GM21381 (cell line): ENCODE measurements around the gene DENND2C.

Source experiments
- ATAC-seq: cut with Tn5 transposase; IDR thresholded peaks from one replicate; pipeline ENCODE4 v1.9.1; 2021; ENCODE audit warnings: mild to moderate bottlenecking, moderate library complexity; ENCODE audit not compliant: unreplicated experiment

Gene DENND2C

GRCh38 chr1:114669562-114670082 is at the start of gene DENND2C:
Gene DENND2C, minus strand, starts transcription at chr1:114670049. Its CDS starts 44,065 bp downstream, at chr1:114625984.
- ATAC-seq: peak; percentile 63

GRCh38 chr1:114719424-114719787 is 49.6 kb upstream of the DENND2C start:
- no peak for ATAC-seq

- ATAC-seq: no peak
These were observed 49.0 kb upstream of the DENND2C start for GRCh38 chr1:114718661-114719423.

GRCh38 chr1:114716304-114717170 is 46.7 kb upstream of the DENND2C start, which contains the start of gene NRAS:
Gene NRAS, minus strand, starts transcription at chr1:114716771. Its CDS starts 611 bp downstream, at chr1:114716160.
- peak; percentile 95 for ATAC-seq

GRCh38 chr1:114715952-114716303 is 46.1 kb upstream of the DENND2C start:
- ATAC-seq: no peak

- no peak for ATAC-seq
These were observed 43.1 kb upstream of the DENND2C start for GRCh38 chr1:114712977-114713376.

GRCh38 chr1:114710360-114710759 is 40.5 kb upstream of the DENND2C start:
- ATAC-seq: no peak

GRCh38 chr1:114707604-114708003 is 37.8 kb upstream of the DENND2C start:
- no peak for ATAC-seq

GRCh38 chr1:114703242-114703641 is 33.4 kb upstream of the DENND2C start:
- ATAC-seq: no peak

GRCh38 chr1:114702737-114703136 is 32.9 kb upstream of the DENND2C start:
- ATAC-seq: no peak

- ATAC-seq: no peak
These were observed 32.1 kb upstream of the DENND2C start for GRCh38 chr1:114701931-114702330.

- ATAC-seq: no peak
These were observed 30.3 kb upstream of the DENND2C start for GRCh38 chr1:114700036-114700600.

- ATAC-seq: no peak
These were observed 27.0 kb upstream of the DENND2C start for GRCh38 chr1:114696810-114697209.

- no peak for ATAC-seq
These were observed 25.7 kb upstream of the DENND2C start, which contains the start of gene AMPD1 for GRCh38 chr1:114695430-114696058. Gene AMPD1, minus strand, starts transcription at chr1:114695546. Its CDS starts 75 bp downstream, at chr1:114695471.

- ATAC-seq: no peak
These were observed 24.9 kb upstream of the DENND2C start for GRCh38 chr1:114694540-114695310.

GRCh38 chr1:114692947-114693346 is 23.1 kb upstream of the DENND2C start:
- ATAC-seq: no peak

- ATAC-seq: no peak
These were observed 21.2 kb upstream of the DENND2C start for GRCh38 chr1:114691061-114691460.

- no peak for ATAC-seq
These were observed 20.3 kb upstream of the DENND2C start for GRCh38 chr1:114690148-114690547.

GRCh38 chr1:114688526-114688925 is 18.7 kb upstream of the DENND2C start:
- ATAC-seq: no peak

- ATAC-seq: no peak
These were observed 16.0 kb upstream of the DENND2C start for GRCh38 chr1:114685851-114686250.
